ENCODE results near the gene AKT3. TPM values are rescaled to one million over a fixed set of nuclear protein-coding genes. Genes with fewer than 3 reads are reported as not detected.

Gene AKT3
- total RNA-seq, 4 donors from 2014 or later: 42.2 to 66.5 (median 60.0) TPM

DNA sequence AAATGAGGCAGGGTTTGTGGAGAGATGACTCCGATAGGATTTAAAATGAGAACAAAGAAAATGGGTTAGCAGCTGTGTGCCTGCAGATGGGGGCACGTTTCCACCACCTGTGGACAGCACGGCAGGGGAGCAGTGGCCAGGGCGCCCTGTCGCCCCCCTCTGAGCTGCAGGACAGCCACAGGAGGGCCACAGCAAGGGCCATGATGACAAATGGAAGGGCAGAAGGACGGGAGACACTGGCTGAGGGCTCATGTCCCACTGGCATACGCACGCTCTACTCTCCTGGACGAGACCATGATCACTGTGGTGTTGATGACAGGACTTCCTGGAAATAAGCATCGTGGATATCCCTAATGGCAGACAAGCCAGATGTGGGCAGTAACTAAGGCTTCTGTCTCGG is 353.2 kb downstream of the AKT3 start:
- no peak for TF ChIP-seq CTCF (IDR thresholded peaks at IDR 0.05; ENCODE audit: low read depth)

- no peak for TF ChIP-seq CTCF (IDR thresholded peaks at IDR 0.05; ENCODE audit: low read depth)
Measured at GRCh38 chr1:243496187-243496646, 353.8 kb downstream of the AKT3 start.

GRCh38 chr1:243495442-243496186 is 354.4 kb downstream of the AKT3 start:
- TF ChIP-seq CTCF (IDR thresholded peaks at IDR 0.05; ENCODE audit: low read depth): no peak

GRCh38 chr1:243494741-243495431 is 355.2 kb downstream of the AKT3 start:
- no peak for TF ChIP-seq CTCF (IDR thresholded peaks at IDR 0.05; ENCODE audit: low read depth)

- TF ChIP-seq CTCF (IDR thresholded peaks at IDR 0.05; ENCODE audit: low read depth): no peak
Measured at GRCh38 chr1:243493156-243494129, 356.6 kb downstream of the AKT3 start.

DNA sequence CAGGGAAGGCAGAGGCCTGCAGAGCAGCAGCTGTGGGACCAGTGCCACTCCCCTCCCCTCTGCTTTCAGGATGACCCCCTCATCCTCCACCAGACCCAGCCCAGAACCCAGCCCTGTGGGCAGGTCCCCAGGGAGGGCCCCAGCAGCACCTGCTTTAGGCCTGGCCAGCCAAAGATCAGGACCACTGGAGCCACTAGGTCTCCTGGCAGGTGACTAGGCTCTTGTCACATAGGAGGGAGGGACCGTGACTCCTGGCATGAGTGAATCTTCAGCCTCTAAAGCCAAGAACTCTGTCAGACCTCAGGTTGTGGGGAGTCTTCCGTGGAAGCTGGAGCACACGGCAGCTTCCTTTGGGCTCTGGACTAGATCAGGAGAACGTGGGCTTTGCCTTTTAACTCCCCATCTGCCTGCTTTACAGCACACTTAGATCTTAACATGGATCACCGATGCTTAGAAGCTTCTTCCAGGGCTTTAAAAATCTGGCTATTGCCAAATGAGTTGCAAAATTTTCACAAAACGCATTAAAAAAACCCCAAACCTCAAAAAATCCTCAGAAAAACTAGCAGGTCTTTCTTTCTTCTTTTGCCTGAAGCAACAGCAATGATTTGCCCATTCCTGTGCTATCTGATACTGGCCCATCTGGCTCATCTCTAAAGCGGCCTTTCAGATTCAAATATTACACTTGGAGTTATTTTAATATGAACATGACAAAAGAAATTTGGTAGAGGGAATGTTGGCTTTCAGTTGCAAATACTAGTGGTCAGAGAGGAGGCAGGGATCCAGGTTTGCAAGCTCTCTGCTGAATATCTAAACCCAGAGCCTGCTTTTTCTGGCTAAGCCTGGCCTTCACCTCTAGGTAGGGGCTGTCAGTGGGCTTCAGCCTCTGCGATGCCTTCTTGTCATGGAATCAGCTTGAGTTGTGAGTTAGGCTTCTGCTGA is 359.0 kb downstream of the AKT3 start:
- TF ChIP-seq CTCF (IDR thresholded peaks at IDR 0.05; ENCODE audit: low read depth): no peak
